CD14-positive monocyte (primary cell): ENCODE results near the gene LYSMD1. TPM values are rescaled to one million over a fixed set of nuclear protein-coding genes. Genes with fewer than 3 reads are reported as not detected.
A peak's percentile ranks its signal among the peaks of the same experiment; 100 is the strongest.

Experiments used
- DNase-seq, 3 donors: peaks; one replicate each; pipeline ENCODE4 v3.0.0-alpha.2; 2011 to 2022
- H2AFZ ChIP-seq: 2 replicates; pipeline ENCODE4 v1.6.0; 2012; ENCODE audit warnings: mild to moderate bottlenecking, low read depth, low read length, inconsistent platforms; ENCODE audit not compliant: insufficient read depth, poor library complexity, severe bottlenecking
- H3K27ac ChIP-seq, 2 donors: 1 replicate in 1 of 2; 2 replicates in 1 of 2; pipeline ENCODE4 v1.5.1; 2012 to 2013; ENCODE audit warnings: low read length in 2 of 2, control low read depth in 1 of 2, inconsistent platforms in 1 of 2, low read depth in 1 of 2, mild to moderate bottlenecking in 1 of 2
- H3K27me3 ChIP-seq, 2 donors: one replicate each; pipeline versions ENCODE4 v1.6.0 to v1.6.1; 2011 to 2013; ENCODE audit warnings: low read length in 2 of 2; ENCODE audit not compliant: control insufficient read depth in 2 of 2, insufficient read depth in 2 of 2
- H3K36me3 ChIP-seq, 2 donors: replicated peaks in 1 of 2; 1 replicate in 1 of 2; 2 replicates in 1 of 2; pipeline versions ENCODE4 v1.5.1 to v1.6.1; 2012 to 2013; ENCODE audit warnings: low read length in 2 of 2, control low read depth in 1 of 2, inconsistent platforms in 1 of 2, mild to moderate bottlenecking in 1 of 2; ENCODE audit not compliant: insufficient read depth in 2 of 2, control insufficient read depth in 1 of 2
- H3K4me1 ChIP-seq, 2 donors: 1 replicate in 1 of 2; 2 replicates in 1 of 2; pipeline versions ENCODE4 v1.5.1 to v1.6.1; 2012 to 2013; ENCODE audit warnings: low read length in 2 of 2, control low read depth in 1 of 2, inconsistent platforms in 1 of 2, mild to moderate bottlenecking in 1 of 2, moderate library complexity in 1 of 2; ENCODE audit not compliant: insufficient read depth in 2 of 2, control insufficient read depth in 1 of 2
- H3K4me2 ChIP-seq: replicated peaks from 2 replicates; pipeline ENCODE3; 2012; ENCODE audit warnings: low read length, moderate library complexity, mild to moderate bottlenecking; ENCODE audit not compliant: poor library complexity, severe bottlenecking; ENCODE audit errors: extremely low read depth
- H3K4me3 ChIP-seq, 3 experiments: fragments of 200-600 bp in 1 of 3; sonication (generic) in 1 of 3; replicated peaks in 1 of 3; 1 replicate in 2 of 3; 2 replicates in 1 of 3; pipeline ENCODE4 v1.5.1; 2011 to 2013; ENCODE audit warnings: low read length in 3 of 3, mild to moderate bottlenecking in 3 of 3, control low read depth in 2 of 3, low read depth in 2 of 3, inconsistent platforms in 1 of 3, moderate library complexity in 1 of 3
- H3K79me2 ChIP-seq: 2 replicates; pipeline ENCODE4 v1.6.0; 2012; ENCODE audit warnings: mild to moderate bottlenecking, control low read depth, inconsistent platforms, low read length, moderate library complexity; ENCODE audit not compliant: insufficient read depth
- H3K9ac ChIP-seq: 2 replicates; pipeline ENCODE4 v1.6.0; 2017; ENCODE audit warnings: low read length, mild to moderate bottlenecking; ENCODE audit not compliant: insufficient read depth, poor library complexity, severe bottlenecking
- H3K9me3 ChIP-seq, 2 donors: replicated peaks in 1 of 2; 1 replicate in 1 of 2; 2 replicates in 1 of 2; pipeline versions ENCODE4 v1.5.1 to v1.6.1; 2012 to 2013; ENCODE audit warnings: low read length in 2 of 2, control low read depth in 1 of 2; ENCODE audit not compliant: control insufficient read depth in 1 of 2, insufficient read depth in 1 of 2
- H4K20me1 ChIP-seq: 2 replicates; pipeline ENCODE4 v1.6.0; 2012; ENCODE audit warnings: mild to moderate bottlenecking, low read length, control low read depth, moderate library complexity; ENCODE audit not compliant: insufficient read depth
- H3K27ac Mint-ChIP-seq, 7 donors: one replicate each; pipeline ENCODE4 v1.8.0; 2020; ENCODE audit warnings: mild to moderate bottlenecking in 7 of 7, mixed read lengths in 7 of 7, moderate library complexity in 6 of 7, inconsistent platforms in 2 of 7
- H3K27me3 Mint-ChIP-seq, 3 donors: one replicate each; pipeline ENCODE4 v1.8.0; 2021 to 2022; ENCODE audit warnings: low read depth in 3 of 3, mild to moderate bottlenecking in 3 of 3, mixed read lengths in 3 of 3, moderate library complexity in 3 of 3, inconsistent platforms in 1 of 3
- H3K36me3 Mint-ChIP-seq, 2 donors: one replicate each; pipeline ENCODE4 v1.8.0; 2020; ENCODE audit warnings: mixed read lengths in 2 of 2, inconsistent platforms in 1 of 2, mild to moderate bottlenecking in 1 of 2
- H3K4me1 Mint-ChIP-seq: one replicate; pipeline ENCODE4 v1.8.0; 2020; ENCODE audit warnings: mild to moderate bottlenecking, mixed read lengths
- H3K4me3 Mint-ChIP-seq, 2 donors: one replicate each; pipeline ENCODE4 v1.8.0; 2020; ENCODE audit warnings: mild to moderate bottlenecking in 2 of 2, mixed read lengths in 2 of 2, moderate library complexity in 1 of 2
- H3K9me3 Mint-ChIP-seq, 7 donors: one replicate each; pipeline ENCODE4 v1.8.0; 2020 to 2022; ENCODE audit warnings: mixed read lengths in 7 of 7, mild to moderate bottlenecking in 6 of 7, moderate library complexity in 6 of 7, inconsistent platforms in 2 of 7
- CTCF ChIP-seq: fragments of 200-600 bp; IDR thresholded peaks from one replicate; pipeline ENCODE4 v1.8.0; 2022; ENCODE audit warnings: antibody characterized with exemption, mild to moderate bottlenecking
- WGBS: methylation state at CpG from one replicate; pipeline ENCODE4 v1.1.5; 2013; ENCODE audit warnings: missing lambda C conversion rate; ENCODE audit not compliant: insufficient coverage; 5-methylcytosine and 5-hydroxymethylcytosine counted together
- intact Hi-C, 2 donors: fragments of 100-400 bp; cut with micrococcal nuclease; formaldehyde crosslinking; loops; one replicate each; pipeline versions ENCODE4 v1.15.0 to v1.15.1; 2023
- polyA plus RNA-seq, 3 donors: library from polyadenylated mRNA; depleted of rRNA in 1 of 3; unstranded in 2 of 3; stranded (reverse) in 1 of 3; fragments of 300-500 nt in 2 of 3; fragments of >200 nt in 1 of 3; fragmentation: Illumina TruSeq in 2 of 3; gene quantifications; 1 replicate in 2 of 3; 2 replicates in 1 of 3; pipeline ENCODE4 v1.2.3, GENCODE V29; 2012 to 2021

The LYSMD1 gene
- polyA plus RNA-seq, 3 donors = 0.16 to 0.24 TPM; not detected in 1

- H3K4me3 Mint-ChIP-seq = peak within 1 kb of the TSS; percentile 98
- Histone ChIP-seq H3K36me3 (peaks cover 10 to 28% of the 10 kb centered on the region in 2 donors), H3K27ac (peak within 1 kb of the TSS; percentile 60 to 79), H3K9ac (peak within 1 kb of the TSS; percentile 52), H3K4me1 (peaks cover 51 to 60% of the 10 kb centered on the region in 2 donors), H3K79me2 (peaks cover 49% of the 10 kb centered on the region), H3K27me3 (no peaks in the 10 kb centered on the region), H3K4me3 (peak within 1 kb of the TSS; percentile 74 to 91 (median 91)), H3K4me2 (peak within 1 kb of the TSS; percentile 88), H4K20me1 (peaks cover 49% of the 10 kb centered on the region), H3K9me3 (no peaks in the 10 kb centered on the region), H2AFZ (peak within 1 kb of the TSS; percentile 62)
- 0% methylated on average over 3 of the region's 4 CpGs for WGBS
- peak; percentile 64 to 72 (median 64) for DNase-seq
- peaks cover 0 to 7% (median 0%) of the 10 kb centered on the region in 3 donors for H3K27me3 Mint-ChIP-seq
- peaks cover 49% of the 10 kb centered on the region for H3K4me1 Mint-ChIP-seq
- intact Hi-C loops = loop anchor here in 1 of 2 donors (2.0 to 5.0 kb wide), 3 partner anchors 58 to 394 kb away; no protein-coding TSS in a partner anchor
- TF ChIP-seq CTCF = no peak
- peaks cover 22 to 30% of the 10 kb centered on the region in 2 donors for H3K36me3 Mint-ChIP-seq
- H3K27ac Mint-ChIP-seq = peak within 1 kb of the TSS; percentile 90 to 96 (median 95)
- H3K9me3 Mint-ChIP-seq = no peaks in the 10 kb centered on the region
Measured at GRCh38 chr1:151156515-151156819, 9.2 kb downstream of the LYSMD1 start, which contains the start of gene TNFAIP8L2. TSS of gene TNFAIP8L2 (plus strand) at chr1:151156649. CDS start at chr1:151158698, 2,049 bp downstream.

- H3K4me3 Mint-ChIP-seq = peak overlapping the region in 1 of 2 donors; percentile 43
- peaks cover 0 to 3% (median 0%) of the 10 kb centered on the region in 7 donors for H3K9me3 Mint-ChIP-seq
- no peak overlapping the region for H3K4me2 ChIP-seq
- H3K4me1 Mint-ChIP-seq = peaks cover 24% of the 10 kb centered on the region
- H3K9me3 ChIP-seq = no peaks in the 10 kb centered on the region
- H4K20me1 ChIP-seq = no peaks in the 10 kb centered on the region
- peaks cover 30 to 43% (median 33%) of the 10 kb centered on the region in 3 donors for H3K27me3 Mint-ChIP-seq
- H3K4me1 ChIP-seq = peaks cover 13 to 23% of the 10 kb centered on the region in 2 donors
- no peak overlapping the region for H3K27ac ChIP-seq
- H2AFZ ChIP-seq = peak overlapping the region; percentile 99
- TF ChIP-seq CTCF = no peak
- H3K36me3 Mint-ChIP-seq = peaks cover 0 to 4% of the 10 kb centered on the region in 2 donors
- peaks cover 2 to 19% of the 10 kb centered on the region in 2 donors for H3K27me3 ChIP-seq
- no peak overlapping the region for H3K9ac ChIP-seq
- no peak for DNase-seq
- WGBS = no CpG with 5 or more reads among the region's 2 CpGs
- H3K4me3 ChIP-seq = no peak overlapping the region
- no peaks in the 10 kb centered on the region for H3K79me2 ChIP-seq
- intact Hi-C loops = no loop called here
- no peak overlapping the region for H3K27ac Mint-ChIP-seq
- H3K36me3 ChIP-seq = no peaks in the 10 kb centered on the region
Measured at GRCh38 chr1:151147665-151148064, 18.0 kb downstream of the LYSMD1 start.
